Adrenal gland (tissue), 12 donors: ENCODE results near the gene LRRC26. TPM values are rescaled to one million over a fixed set of nuclear protein-coding genes. Genes with fewer than 3 reads are reported as not detected.

ENCODE experiments used
- DNase-seq, 7 donors: peaks; one replicate each; pipeline ENCODE4 v3.0.0-alpha.2; 2019 to 2020
- H3K27ac ChIP-seq, 5 donors: fragments of 200-600 bp; sonication (generic) in 4 of 5; 1 replicate in 3 of 5; 2 replicates in 2 of 5; pipeline versions ENCODE4 v1.5.1 to v1.8.0; 2016 to 2020; ENCODE audit warnings: mild to moderate bottlenecking in 1 of 5
- H3K27me3 ChIP-seq: fragments of 200-600 bp; 2 replicates; pipeline ENCODE4 v1.8.0; 2021
- H3K36me3 ChIP-seq, 2 donors: fragments of 200-600 bp; replicated peaks in 1 of 2; 1 replicate in 1 of 2; 2 replicates in 1 of 2; pipeline versions ENCODE4 v1.5.1 to v1.8.0; 2018 to 2022
- H3K4me1 ChIP-seq, 2 donors: fragments of 200-600 bp; replicated peaks in 1 of 2; 1 replicate in 1 of 2; 2 replicates in 1 of 2; pipeline versions ENCODE4 v1.5.1 to v1.8.0; 2018 to 2021
- H3K4me3 ChIP-seq, 4 donors: fragments of 200-600 bp; sonication (generic) in 3 of 4; one replicate each; pipeline ENCODE4 v1.5.1; 2016 to 2018
- H3K9me3 ChIP-seq, 3 donors: fragments of 200-600 bp; sonication (generic) in 1 of 3; replicated peaks in 1 of 3; 1 replicate in 2 of 3; 2 replicates in 1 of 3; pipeline versions ENCODE4 v1.5.1 to v1.8.0; 2016 to 2021
- POLR2A ChIP-seq, 2 donors: fragments of 450-650 bp; IDR thresholded peaks; one replicate each; pipeline ENCODE4 v1.6.1; 2017; ENCODE audit warnings: antibody characterized with exemption in 2 of 2, mild to moderate bottlenecking in 2 of 2, moderate library complexity in 1 of 2
- WGBS, 4 donors: extraction: QIAGEN DNeasy Blood & Tissue Kit in 2 of 4; methylation state at CpG; one replicate each; pipeline versions ENCODE4 v1.1.5 to v1.1.7; 2013 to 2017; 5-methylcytosine and 5-hydroxymethylcytosine counted together
- intact Hi-C, 2 donors: fragments of 100-400 bp; cut with DNase I; formaldehyde crosslinking; loops; one replicate each; pipeline versions ENCODE4 v1.14.1 to v1.15.0; 2022 to 2023
- polyA plus RNA-seq, 3 donors: library from polyadenylated mRNA; stranded (reverse); fragments of 200-250 nt in 2 of 3; fragments of 350-450 nt in 1 of 3; fragmentation: Illumina TruSeq in 1 of 3; extraction: RNeasy Lipid Tissue Mini Kit (QIAGEN cat#74804) in 1 of 3; gene quantifications; one replicate each; pipeline ENCODE4 v1.2.3, GENCODE V29; 2013 to 2014
- total RNA-seq, 9 donors: library from RNA; depleted of rRNA in 4 of 9; stranded (reverse); fragments of >200 nt in 4 of 9; fragments of 120-200 nt in 1 of 9; fragmentation: NEBNext Ultra II Directional in 1 of 9; extraction: Animal tissue kit (Norgen Biotek cat#: 25700) in 1 of 9; gene quantifications; one replicate each; pipeline versions ENCODE4 v1.1.0 to v1.2.4, GENCODE V29; 2013 to 2023
- TF ChIP-seq, protein P1 (sequence below), 6 experiments: fragments of 450-650 bp in 4 of 6; fragments of 200-600 bp in 2 of 6; sonication (generic) in 1 of 6; IDR thresholded peaks; 1 replicate in 5 of 6; 2 replicates in 1 of 6; pipeline versions ENCODE4 v1.5.1 to v1.8.0; 2016 to 2021; ENCODE audit warnings: antibody characterized with exemption in 6 of 6, mild to moderate bottlenecking in 2 of 6, moderate library complexity in 1 of 6
- donor health status: healthy with polysubstance abuse.
- donor health status: Bipolar disorder and iron deficiency.
- donor health status: DM: yes; HTN: yes; CAD: no.
- donor health status: DM: no; HTN: no; CAD: no.
- donor health status: DM: no; HTN: no; CAD: no.
- donor health status: DM: yes; HTN: yes; CAD: no.

LRRC26 gene
- total and polyA plus RNA-seq, 12 donors = not detected

DNA sequence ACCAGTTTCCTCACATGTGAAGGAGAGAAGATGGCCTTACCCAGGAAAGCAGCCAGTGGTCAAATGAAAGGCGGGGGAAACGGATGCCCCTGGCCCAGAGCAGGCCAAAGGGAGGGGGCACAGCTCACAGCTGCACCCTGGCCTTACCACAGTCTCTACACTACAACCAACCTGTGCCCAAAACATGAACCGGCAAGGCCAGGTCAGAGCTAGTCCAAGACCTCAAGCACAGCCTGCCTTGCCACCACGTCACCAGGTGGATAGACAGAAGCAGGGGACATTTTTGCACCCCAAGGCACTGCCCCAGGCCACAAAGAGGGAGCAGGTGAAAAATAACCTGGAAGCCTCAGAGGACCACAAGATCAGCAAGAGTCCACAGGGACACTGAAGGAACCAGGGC, 26.4 kb downstream of the LRRC26 start:
- Histone ChIP-seq H3K36me3 (no peaks in the 10 kb centered on the region), H3K4me1 (peaks cover 0 to 4% of the 10 kb centered on the region in 2 donors), H3K27me3 (peaks cover 63% of the 10 kb centered on the region), H3K27ac (no peak overlapping the region), H3K9me3 (no peaks in the 10 kb centered on the region), H3K4me3 (no peak overlapping the region)
- intact Hi-C loops = no loop called here
- TF ChIP-seq, protein P1, sequence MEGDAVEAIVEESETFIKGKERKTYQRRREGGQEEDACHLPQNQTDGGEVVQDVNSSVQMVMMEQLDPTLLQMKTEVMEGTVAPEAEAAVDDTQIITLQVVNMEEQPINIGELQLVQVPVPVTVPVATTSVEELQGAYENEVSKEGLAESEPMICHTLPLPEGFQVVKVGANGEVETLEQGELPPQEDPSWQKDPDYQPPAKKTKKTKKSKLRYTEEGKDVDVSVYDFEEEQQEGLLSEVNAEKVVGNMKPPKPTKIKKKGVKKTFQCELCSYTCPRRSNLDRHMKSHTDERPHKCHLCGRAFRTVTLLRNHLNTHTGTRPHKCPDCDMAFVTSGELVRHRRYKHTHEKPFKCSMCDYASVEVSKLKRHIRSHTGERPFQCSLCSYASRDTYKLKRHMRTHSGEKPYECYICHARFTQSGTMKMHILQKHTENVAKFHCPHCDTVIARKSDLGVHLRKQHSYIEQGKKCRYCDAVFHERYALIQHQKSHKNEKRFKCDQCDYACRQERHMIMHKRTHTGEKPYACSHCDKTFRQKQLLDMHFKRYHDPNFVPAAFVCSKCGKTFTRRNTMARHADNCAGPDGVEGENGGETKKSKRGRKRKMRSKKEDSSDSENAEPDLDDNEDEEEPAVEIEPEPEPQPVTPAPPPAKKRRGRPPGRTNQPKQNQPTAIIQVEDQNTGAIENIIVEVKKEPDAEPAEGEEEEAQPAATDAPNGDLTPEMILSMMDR (IDR thresholded peaks at IDR 0.05) = no peak
- TF ChIP-seq POLR2A (IDR thresholded peaks at IDR 0.05) = no peak
- WGBS, 4 donors = 46 to 59% (median 52%) methylated on average over 3 to 4 of the region's 4 CpGs
- DNase-seq = no peak

DNA sequence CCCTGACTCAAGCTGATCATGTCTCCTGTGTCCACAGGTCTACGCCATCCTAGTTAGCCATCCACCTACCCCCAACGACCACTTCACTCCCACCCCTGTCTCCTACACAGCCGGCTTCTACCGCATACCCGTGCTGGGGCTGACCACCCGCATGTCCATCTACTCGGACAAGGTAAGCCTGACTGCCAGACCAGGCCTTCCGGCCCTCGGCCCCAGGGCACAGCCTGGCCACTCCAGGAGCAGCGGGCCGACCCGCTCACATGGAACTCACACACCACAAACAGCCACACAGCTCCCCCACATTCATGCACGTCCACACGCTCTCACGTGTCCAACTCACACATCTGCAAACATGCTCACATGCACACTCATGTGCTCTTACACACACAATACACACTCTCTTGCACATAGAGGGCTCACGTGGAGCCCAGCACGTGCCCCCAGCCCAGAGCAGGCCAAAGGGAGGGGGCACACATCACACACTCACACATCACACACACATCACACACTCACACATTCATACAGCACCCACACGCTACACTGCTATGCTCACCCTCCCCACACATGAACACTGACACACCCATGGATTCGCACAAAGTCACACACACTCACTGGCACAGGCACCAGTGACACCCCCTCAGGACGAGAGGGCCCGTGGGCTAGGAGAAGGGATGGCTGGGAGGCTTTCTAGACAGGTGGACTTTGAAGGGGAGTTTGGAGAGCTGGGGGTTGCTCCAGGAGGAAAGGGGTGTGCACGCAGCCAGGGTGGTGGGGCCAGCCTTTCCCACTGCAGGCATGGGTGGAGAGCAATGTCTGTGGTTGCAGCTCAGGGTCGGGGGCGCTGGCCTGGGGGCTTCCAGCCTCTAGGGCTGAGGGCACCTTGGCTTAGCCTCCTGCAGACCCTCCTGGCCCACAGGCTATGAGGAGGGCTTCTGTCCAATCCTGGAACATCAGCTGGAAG, 27.6 kb downstream of the LRRC26 start:
- intact Hi-C loops = no loop called here
- peaks cover 72% of the 10 kb centered on the region for H3K27me3 ChIP-seq
- no peak overlapping the region for H3K4me3 ChIP-seq
- TF ChIP-seq, protein P1 (IDR thresholded peaks at IDR 0.05) = no peak
- no peak for TF ChIP-seq POLR2A (IDR thresholded peaks at IDR 0.05)
- no peak overlapping the region for H3K27ac ChIP-seq
- H3K36me3 ChIP-seq = no peaks in the 10 kb centered on the region
- DNase-seq = no peak
- WGBS, 4 donors = 63 to 71% (median 65%) methylated on average over 19 to 24 of the region's 24 CpGs
- no peaks in the 10 kb centered on the region for H3K9me3 ChIP-seq
- H3K4me1 ChIP-seq = peaks cover 0 to 4% of the 10 kb centered on the region in 2 donors

DNA sequence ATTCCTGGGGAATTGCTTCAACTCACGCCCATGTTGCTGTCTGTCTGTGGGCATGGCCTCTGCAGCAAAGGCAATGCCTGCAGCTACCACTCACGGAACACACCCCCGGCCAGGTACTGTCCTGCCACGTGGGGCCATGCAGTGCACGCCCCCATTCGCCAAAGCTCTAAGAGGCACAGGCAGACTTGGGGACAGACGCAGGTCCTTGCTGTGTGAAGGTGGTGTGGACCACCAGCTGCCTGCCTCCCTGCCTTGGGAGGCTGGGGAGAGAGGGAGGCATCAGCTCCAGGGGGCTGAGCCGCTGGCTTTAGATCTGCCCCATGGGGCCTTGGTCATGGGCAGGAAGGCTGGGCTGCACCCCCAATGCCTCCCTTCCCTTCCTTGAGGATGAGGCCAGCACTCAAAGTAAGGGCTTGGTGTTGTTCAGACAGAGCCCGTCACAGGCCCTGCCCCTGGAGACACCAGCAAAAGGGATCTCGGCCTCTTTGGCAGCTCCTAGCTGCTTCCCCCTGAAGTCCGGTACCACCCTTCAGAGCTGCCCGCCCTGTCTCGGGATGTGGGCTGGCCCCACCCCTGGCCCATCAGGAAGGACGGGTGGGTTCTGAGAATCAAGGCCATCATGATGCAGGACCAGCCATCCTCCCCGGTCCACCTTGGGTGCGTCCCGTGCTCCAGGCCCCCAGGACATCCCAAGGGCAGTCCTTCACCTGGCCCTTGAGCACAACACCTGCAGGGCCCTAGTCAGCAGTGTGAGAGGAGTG, 28.6 kb downstream of the LRRC26 start:
- Histone ChIP-seq H3K27me3 (peaks cover 83% of the 10 kb centered on the region), H3K9me3 (no peaks in the 10 kb centered on the region), H3K36me3 (no peaks in the 10 kb centered on the region), H3K4me1 (peaks cover 0 to 4% of the 10 kb centered on the region in 2 donors), H3K27ac (no peak overlapping the region), H3K4me3 (no peak overlapping the region)
- intact Hi-C loops = no loop called here
- no peak for TF ChIP-seq POLR2A (IDR thresholded peaks at IDR 0.05)
- TF ChIP-seq, protein P1 (IDR thresholded peaks at IDR 0.05) = no peak
- WGBS, 4 donors = 64 to 72% (median 68%) methylated on average over 2 to 17 of the region's 17 CpGs
- DNase-seq = no peak
